Lung (tissue), 16 donors: Measurements from ENCODE around the gene NDUFS2. TPM values are rescaled to one million over a fixed set of nuclear protein-coding genes. Genes with fewer than 3 reads are reported as not detected.
A peak's percentile ranks its signal among the peaks of the same experiment; 100 is the strongest.

ENCODE experiments used
- ATAC-seq: fragments of 200-7000 bp; cut with Tn5 transposase; one replicate; pipeline ENCODE4 v1.9.1; 2020; ENCODE audit warnings: moderate number of reproducible peaks; ENCODE audit not compliant: insufficient read depth, low FRiP score
- DNase-seq, 3 donors: peaks; one replicate each; pipeline ENCODE4 v3.0.0-alpha.2; 2013 to 2017
- H3K27ac ChIP-seq, 2 donors: one replicate each; pipeline ENCODE4 v1.5.1; 2013; ENCODE audit warnings: mild to moderate bottlenecking in 2 of 2, moderate library complexity in 2 of 2, control low read depth in 1 of 2, inconsistent platforms in 1 of 2, low read depth in 1 of 2, low read length in 1 of 2
- H3K27me3 ChIP-seq, 3 donors: one replicate each; pipeline ENCODE4 v1.5.1; 2013; ENCODE audit warnings: low read length in 2 of 3; ENCODE audit not compliant: control insufficient read depth in 3 of 3, insufficient read depth in 3 of 3
- H3K36me3 ChIP-seq, 4 donors: one replicate each; pipeline ENCODE4 v1.5.1; 2013; ENCODE audit warnings: low read length in 4 of 4, mild to moderate bottlenecking in 1 of 4, moderate library complexity in 1 of 4; ENCODE audit not compliant: control insufficient read depth in 4 of 4, insufficient read depth in 4 of 4
- H3K4me1 ChIP-seq, 5 donors: one replicate each; pipeline ENCODE4 v1.5.1; 2013; ENCODE audit warnings: low read length in 5 of 5, mild to moderate bottlenecking in 2 of 5, moderate library complexity in 1 of 5; ENCODE audit not compliant: control insufficient read depth in 5 of 5, insufficient read depth in 5 of 5
- H3K4me3 ChIP-seq: one replicate; pipeline ENCODE4 v1.5.1; 2013; ENCODE audit warnings: mild to moderate bottlenecking, control low read depth, moderate library complexity
- H3K9ac ChIP-seq, 2 donors: one replicate each; pipeline ENCODE4 v1.5.1; 2013; ENCODE audit warnings: low read length in 2 of 2, control low read depth in 1 of 2; ENCODE audit not compliant: insufficient read depth in 1 of 2
- H3K9me3 ChIP-seq, 4 donors: one replicate each; pipeline ENCODE4 v1.5.1; 2013; ENCODE audit warnings: low read length in 3 of 4, mild to moderate bottlenecking in 1 of 4, moderate library complexity in 1 of 4; ENCODE audit not compliant: control insufficient read depth in 4 of 4, insufficient read depth in 3 of 4
- WGBS, 2 donors: extraction: QIAGEN DNeasy Blood & Tissue Kit; methylation state at CpG; one replicate each; pipeline ENCODE4 v1.1.7; 2013; 5-methylcytosine and 5-hydroxymethylcytosine counted together
- long read RNA-seq, 5 donors: transcript quantifications; one replicate each; lab custom pipeline, GENCODE V29; 2026
- polyA plus RNA-seq, 2 donors: library from polyadenylated mRNA; stranded (reverse); fragments of 200-250 nt; gene quantifications; one replicate each; pipeline ENCODE4 v1.2.1, GENCODE V29; 2013
- total RNA-seq, 2 donors: library from RNA; depleted of rRNA in 1 of 2; stranded (reverse); fragments of >200 nt in 1 of 2; gene quantifications; one replicate each; pipeline ENCODE4 v1.2.1, GENCODE V29; 2014 to 2021
- TF ChIP-seq, protein P1 (sequence below): IDR thresholded peaks from 2 replicates; pipeline ENCODE4 v1.5.1; 2012; ENCODE audit warnings: mild to moderate bottlenecking; ENCODE audit errors: control extremely low read depth, extremely low read depth
- donor health status: control.
- donor health status: control.
- donor health status: Bipolar disorder and iron deficiency.
- donor health status: healthy.
- donor health status: DM: yes; HTN: yes; CAD: no.

NDUFS2 gene
- 100 to 1,000 TPM in 1 of 2 donors, 10 to 100 TPM in 1; 81.0 to 104 TPM for total RNA-seq
- polyA plus RNA-seq: 10 to 100 TPM; 40.2 to 95.2 TPM
- long read RNA-seq, donor 1, partial matches to known transcripts: 45 of 52 reads
- long read RNA-seq, donor 1, other reads (novel, unspliced or antisense): 0 of 52 reads
- long read RNA-seq, donor 2, partial matches to known transcripts: 6 of 10 reads
- long read RNA-seq, donor 2, other reads (novel, unspliced or antisense): 0 of 10 reads
- long read RNA-seq, donor 3, partial matches to known transcripts: 21 of 21 reads
- long read RNA-seq, donor 3, other reads (novel, unspliced or antisense): 0 of 21 reads
- long read RNA-seq, donor 4, partial matches to known transcripts: 13 of 13 reads
- long read RNA-seq, donor 4, other reads (novel, unspliced or antisense): 0 of 13 reads
- long read RNA-seq, donor 5, transcript NDUFS2-202 (13 exons, 2,064 nt): major isoform, 5 of 44 reads
- long read RNA-seq, donor 5, partial matches to known transcripts: 34 of 44 reads
- long read RNA-seq, donor 5, other reads (novel, unspliced or antisense): 0 of 44 reads

DNA sequence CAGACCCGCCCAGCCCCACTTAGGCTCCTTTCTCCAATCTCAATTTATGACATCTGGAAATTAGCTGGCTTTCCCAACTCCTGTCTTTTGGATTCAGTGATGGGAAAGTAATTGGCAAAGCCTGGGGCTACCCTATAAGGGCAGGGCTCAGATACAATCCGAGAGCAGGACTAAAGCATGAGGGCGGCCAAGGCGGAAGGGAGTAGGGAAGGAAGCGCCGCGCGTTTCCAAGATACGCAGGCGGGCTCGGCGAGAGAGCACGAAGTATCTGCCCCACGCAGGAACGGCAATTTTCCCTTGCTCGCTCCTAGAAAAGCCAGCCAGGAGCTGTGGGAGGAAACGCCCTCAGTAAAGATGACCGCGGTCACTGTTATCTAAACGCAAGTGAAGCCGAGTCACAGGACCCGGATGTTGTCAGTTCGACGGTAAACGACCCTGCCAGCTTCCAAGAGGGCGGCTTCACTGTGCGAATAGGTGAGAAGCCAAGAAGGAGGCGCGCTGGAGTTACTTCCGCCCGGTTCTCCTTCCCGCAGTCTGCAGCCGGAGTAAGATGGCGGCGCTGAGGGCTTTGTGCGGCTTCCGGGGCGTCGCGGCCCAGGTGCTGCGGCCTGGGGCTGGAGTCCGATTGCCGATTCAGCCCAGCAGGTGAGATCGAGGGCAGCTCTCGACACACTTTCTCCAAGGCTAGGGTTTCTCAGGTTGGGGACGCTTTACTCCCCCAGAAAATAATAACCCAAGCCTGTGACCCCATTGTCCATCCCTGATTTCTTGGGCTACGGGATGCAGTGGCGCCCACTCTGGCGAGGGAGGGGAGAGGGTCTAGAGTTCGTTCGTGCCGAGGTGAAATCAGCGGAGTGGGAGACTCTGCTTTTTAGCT, at the start of gene NDUFS2:
Gene NDUFS2 (plus strand): TSS at position 532 of the 877 bp plus-strand sequence. CDS start 19 bp downstream, at position 551.
- DNase-seq (peak; percentile 99 to 100 (median 100)), ATAC-seq (peak; percentile 90)
- Histone ChIP-seq H3K36me3 (peaks cover 3 to 22% (median 14%) of the 10 kb centered on the region in 4 donors), H3K4me3 (peak within 1 kb of the TSS; percentile 84), H3K9me3 (no peaks in the 10 kb centered on the region), H3K27ac (peak within 1 kb of the TSS; percentile 94 to 99), H3K27me3 (no peaks in the 10 kb centered on the region), H3K9ac (peak within 1 kb of the TSS; percentile 78 to 89), H3K4me1 (peaks cover 9 to 62% (median 40%) of the 10 kb centered on the region in 5 donors)
- 2% methylated on average over 52 to 53 of the region's 53 CpGs for WGBS, 2 donors
- TF ChIP-seq, protein P1, sequence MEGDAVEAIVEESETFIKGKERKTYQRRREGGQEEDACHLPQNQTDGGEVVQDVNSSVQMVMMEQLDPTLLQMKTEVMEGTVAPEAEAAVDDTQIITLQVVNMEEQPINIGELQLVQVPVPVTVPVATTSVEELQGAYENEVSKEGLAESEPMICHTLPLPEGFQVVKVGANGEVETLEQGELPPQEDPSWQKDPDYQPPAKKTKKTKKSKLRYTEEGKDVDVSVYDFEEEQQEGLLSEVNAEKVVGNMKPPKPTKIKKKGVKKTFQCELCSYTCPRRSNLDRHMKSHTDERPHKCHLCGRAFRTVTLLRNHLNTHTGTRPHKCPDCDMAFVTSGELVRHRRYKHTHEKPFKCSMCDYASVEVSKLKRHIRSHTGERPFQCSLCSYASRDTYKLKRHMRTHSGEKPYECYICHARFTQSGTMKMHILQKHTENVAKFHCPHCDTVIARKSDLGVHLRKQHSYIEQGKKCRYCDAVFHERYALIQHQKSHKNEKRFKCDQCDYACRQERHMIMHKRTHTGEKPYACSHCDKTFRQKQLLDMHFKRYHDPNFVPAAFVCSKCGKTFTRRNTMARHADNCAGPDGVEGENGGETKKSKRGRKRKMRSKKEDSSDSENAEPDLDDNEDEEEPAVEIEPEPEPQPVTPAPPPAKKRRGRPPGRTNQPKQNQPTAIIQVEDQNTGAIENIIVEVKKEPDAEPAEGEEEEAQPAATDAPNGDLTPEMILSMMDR: no peak

DNA sequence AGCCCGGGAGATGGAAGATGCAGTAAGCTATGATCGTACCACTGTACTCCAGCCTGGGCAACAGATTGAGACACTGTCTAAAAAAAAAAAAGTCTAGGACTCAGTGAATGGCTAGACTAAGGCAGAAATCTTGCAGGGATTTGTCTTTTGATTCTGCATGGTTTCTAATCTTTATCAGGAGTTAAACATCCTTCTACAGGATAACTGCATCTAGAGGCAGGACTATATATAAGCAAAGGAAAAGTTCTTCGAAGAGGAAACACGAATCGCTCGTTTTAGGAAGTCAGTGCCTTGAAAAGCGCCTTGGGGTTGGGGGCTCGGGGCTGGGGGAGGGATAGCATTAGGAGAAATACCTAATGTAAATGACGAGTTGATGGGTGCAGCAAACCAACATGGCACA, 49.0 kb upstream of the NDUFS2 start:
- no peaks in the 10 kb centered on the region for H3K27me3 ChIP-seq
- 19 to 23% methylated on average over 9 of the region's 9 CpGs for WGBS, 2 donors
- ATAC-seq (no peak), DNase-seq (peak in 1 of 3 donors; percentile 20)
- TF ChIP-seq, protein P1: no peak
- no peaks in the 10 kb centered on the region for H3K9me3 ChIP-seq
- peak overlapping the region in 1 of 2 donors; percentile 99 for H3K27ac ChIP-seq
- H3K9ac ChIP-seq: peak overlapping the region in 1 of 2 donors; percentile 99
- H3K4me3 ChIP-seq: no peak overlapping the region
- H3K4me1 ChIP-seq: peaks cover 0 to 9% (median 3%) of the 10 kb centered on the region in 5 donors
- H3K36me3 ChIP-seq: peaks cover 0 to 9% (median 5%) of the 10 kb centered on the region in 4 donors

- peak; percentile 91 for ATAC-seq
- Histone ChIP-seq H3K9ac (peak within 1 kb of the TSS; percentile 75 to 99), H3K27ac (peak within 1 kb of the TSS; percentile 94 to 99), H3K27me3 (no peaks in the 10 kb centered on the region), H3K36me3 (peaks cover 0 to 13% (median 5%) of the 10 kb centered on the region in 4 donors), H3K4me1 (peaks cover 0 to 11% (median 3%) of the 10 kb centered on the region in 5 donors), H3K4me3 (peak within 1 kb of the TSS; percentile 54), H3K9me3 (no peaks in the 10 kb centered on the region)
- TF ChIP-seq, protein P1: no peak
- 0 to 1% methylated on average over 33 of the region's 33 CpGs for WGBS, 2 donors
- peak; percentile 87 to 94 (median 94) for DNase-seq
These were observed 48.4 kb upstream of the NDUFS2 start, which contains the start of gene UFC1 for GRCh38 chr1:161153682-161154337. Gene UFC1 (plus strand): TSS chr1:161153978. CDS start chr1:161153998, 20 bp downstream.
